Measurements from ENCODE around the gene SLC45A1. TPM values are rescaled to one million over a fixed set of nuclear protein-coding genes. Genes with fewer than 3 reads are reported as not detected.

The SLC45A1 gene
- total RNA-seq, 4 donors from 2014 or later, result 5.4 to 15.1 (median 7.6) TPM

- Histone ChIP-seq H3K4me3 (no peak overlapping the region), H3K9me3 (no peaks in the 10 kb centered on the region), H3K27me3 (no peaks in the 10 kb centered on the region), H3K4me1 (peaks cover 0 to 36% (median 9%) of the 10 kb centered on the region in 4 donors), H3K36me3 (peaks cover 23 to 100% (median 56%) of the 10 kb centered on the region in 3 donors), H3K27ac (peak overlapping the region in 2 of 4 donors; percentile 43 to 64)
- TF ChIP-seq EP300 (IDR thresholded peaks at IDR 0.05), result no peak
- no peak for TF ChIP-seq POLR2A (IDR thresholded peaks at IDR 0.05)
- no peak for TF ChIP-seq CTCF (IDR thresholded peaks at IDR 0.05)
- WGBS, 2 donors, result 90 to 91% methylated on average over 45 to 46 of the region's 46 CpGs
- no peak for DNase-seq (ENCODE audit: low spot score in 2 of 2)
Observed at GRCh38 chr1:8358241-8358896, 40.5 kb downstream of the SLC45A1 start.

DNA sequence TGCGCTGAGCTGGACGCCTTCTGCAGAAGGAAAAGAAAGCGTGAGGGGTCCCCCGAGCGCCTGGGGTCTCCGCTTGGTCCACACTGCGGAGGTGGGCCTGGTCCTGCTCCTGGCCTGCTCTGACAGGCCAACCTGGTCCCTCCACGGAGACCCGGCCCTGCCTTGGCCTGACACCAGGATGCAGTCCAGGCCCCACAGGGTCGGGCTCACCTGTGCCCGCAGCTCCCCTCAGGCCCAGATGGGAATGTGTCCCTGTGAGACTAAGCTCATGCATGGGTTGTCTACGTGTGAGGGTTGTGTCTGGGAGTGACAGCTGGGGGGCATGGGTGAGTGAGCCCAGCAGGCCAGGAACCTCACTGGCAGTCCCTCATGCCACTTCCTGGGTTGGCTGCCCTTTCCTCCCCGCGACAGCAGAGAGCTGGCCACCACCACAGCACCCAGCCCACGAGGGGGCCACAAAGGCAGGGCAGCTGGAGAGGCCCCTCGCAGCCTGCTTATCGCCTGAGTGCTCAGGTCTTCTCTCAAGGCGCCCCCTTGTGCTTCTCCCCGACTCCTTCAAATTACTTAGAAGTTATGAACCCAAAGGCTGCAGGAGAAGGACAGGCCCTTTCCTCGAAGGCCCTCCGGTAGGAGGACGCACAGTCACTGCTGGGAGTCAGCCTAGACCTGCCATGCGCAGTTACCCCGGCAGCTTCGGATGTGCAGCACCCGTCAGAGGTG is 41.1 kb downstream of the SLC45A1 start:
- WGBS, 2 donors, result 88 to 92% methylated on average over 25 to 26 of the region's 26 CpGs
- Histone ChIP-seq H3K36me3 (peaks cover 23 to 98% (median 56%) of the 10 kb centered on the region in 3 donors), H3K4me1 (peaks cover 0 to 36% (median 12%) of the 10 kb centered on the region in 4 donors), H3K9me3 (no peaks in the 10 kb centered on the region), H3K27ac (peak overlapping the region in 2 of 4 donors; percentile 49 to 66), H3K27me3 (no peaks in the 10 kb centered on the region), H3K4me3 (no peak overlapping the region)
- no peak for TF ChIP-seq EP300 (IDR thresholded peaks at IDR 0.05)
- no peak for TF ChIP-seq POLR2A (IDR thresholded peaks at IDR 0.05)
- TF ChIP-seq CTCF (IDR thresholded peaks at IDR 0.05), result no peak
- DNase-seq (ENCODE audit: low spot score in 2 of 2), result no peak

DNA sequence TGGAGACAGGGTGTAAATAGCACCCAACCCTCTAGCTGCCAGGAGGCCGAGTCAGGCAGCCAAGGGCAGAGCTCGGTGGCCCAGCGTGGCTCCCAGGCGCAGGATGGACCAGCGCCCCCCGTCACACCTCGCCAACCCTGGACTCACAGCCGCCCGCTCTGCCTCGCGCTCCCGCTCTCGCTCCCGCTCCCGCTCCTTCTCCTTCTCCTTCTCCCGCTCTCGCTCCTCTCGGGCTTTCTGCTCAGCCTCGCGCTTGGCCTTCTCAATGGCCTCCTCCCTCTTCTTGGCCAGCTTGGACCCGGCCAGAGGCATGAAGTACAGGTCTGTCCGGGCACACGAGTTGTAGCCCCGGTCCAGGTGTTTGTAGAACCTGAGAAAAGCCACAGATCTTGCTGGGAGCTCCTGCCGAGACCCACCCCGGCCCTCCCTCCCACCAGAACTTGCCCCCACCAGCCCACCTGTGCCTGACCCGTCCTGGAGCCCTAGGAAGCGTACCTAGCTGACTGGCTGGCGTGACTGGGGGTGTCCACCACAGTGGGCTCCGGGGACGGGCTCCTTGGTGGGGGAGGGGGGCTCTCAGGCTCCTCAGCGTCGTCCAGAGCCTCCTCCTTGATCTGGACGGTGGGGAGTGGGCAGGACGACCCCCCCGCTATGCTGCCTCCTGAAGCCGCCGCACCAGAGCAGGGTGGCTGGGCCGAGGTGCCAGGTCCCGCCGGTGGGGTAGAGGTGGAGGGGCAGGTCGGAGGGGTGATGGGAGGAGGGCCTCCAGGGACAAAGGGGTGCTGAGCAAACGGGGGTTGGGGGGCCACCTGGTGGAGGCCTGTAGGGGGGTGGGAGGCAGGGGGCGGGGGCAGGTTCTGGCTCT is 41.9 kb downstream of the SLC45A1 start:
- peaks cover 0 to 39% (median 20%) of the 10 kb centered on the region in 4 donors for H3K4me1 ChIP-seq
- peak overlapping the region in 2 of 4 donors; percentile 66 to 79 for H3K27ac ChIP-seq
- DNase-seq (ENCODE audit: low spot score in 2 of 2), result no peak
- H3K27me3 ChIP-seq, result no peaks in the 10 kb centered on the region
- H3K36me3 ChIP-seq, result peaks cover 23 to 98% (median 56%) of the 10 kb centered on the region in 3 donors
- 91 to 92% methylated on average over 41 to 44 of the region's 44 CpGs for WGBS, 2 donors
- no peak for TF ChIP-seq POLR2A (IDR thresholded peaks at IDR 0.05)
- no peaks in the 10 kb centered on the region for H3K9me3 ChIP-seq
- H3K4me3 ChIP-seq, result no peak overlapping the region

DNA sequence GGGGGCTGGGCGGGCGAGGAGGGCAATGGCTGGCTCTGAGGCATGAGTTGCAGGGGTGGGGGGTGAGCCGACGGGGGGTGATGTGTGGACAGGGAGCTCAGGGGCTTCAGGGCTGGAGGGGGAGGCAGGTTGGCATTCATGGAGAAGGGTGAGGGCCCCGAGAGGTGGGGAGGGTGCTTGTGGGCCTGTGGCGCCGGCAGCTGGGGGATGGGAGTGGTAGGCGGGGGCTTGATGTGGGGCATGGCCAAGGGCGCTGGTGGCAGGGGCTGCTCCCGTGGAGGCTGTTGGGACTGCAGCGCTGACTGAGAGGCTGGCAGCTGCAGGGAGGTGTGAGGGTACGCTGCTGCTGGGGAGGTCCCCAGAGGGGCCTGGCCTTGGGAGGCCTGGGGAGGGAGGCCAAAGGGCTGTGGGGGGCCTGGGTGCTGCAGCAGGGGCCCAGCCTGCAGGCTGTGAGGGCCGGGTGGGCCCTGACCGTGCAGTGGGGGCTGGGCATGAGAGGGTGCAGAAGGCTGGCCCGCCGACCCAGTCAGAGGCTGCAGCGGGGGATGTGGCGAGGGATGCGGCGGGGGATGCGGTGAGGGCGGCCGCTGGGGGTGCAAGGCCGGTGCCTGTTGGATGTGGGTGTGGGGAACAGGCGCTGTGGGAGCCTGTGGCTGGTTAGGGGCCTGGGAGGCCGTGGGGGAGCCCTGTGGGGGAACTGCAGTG is 42.7 kb downstream of the SLC45A1 start:
- 79% methylated on average over 26 of the region's 26 CpGs for whole genome bisulfite sequencing, 2 donors
- Histone ChIP-seq H3K9me3 (no peaks in the 10 kb centered on the region), H3K36me3 (peaks cover 23 to 95% (median 49%) of the 10 kb centered on the region in 3 donors), H3K27ac (peak overlapping the region in 1 of 4 donors; percentile 79), H3K4me3 (no peak overlapping the region), H3K27me3 (no peaks in the 10 kb centered on the region), H3K4me1 (peaks cover 0 to 47% (median 23%) of the 10 kb centered on the region in 4 donors)
- no peak for DNase-seq (ENCODE audit: low spot score in 2 of 2)
- TF ChIP-seq EP300 (IDR thresholded peaks at IDR 0.05) (no peak), CTCF (IDR thresholded peaks at IDR 0.05) (no peak), POLR2A (IDR thresholded peaks at IDR 0.05) (no peak)
